Endodermal cell (in vitro differentiated cells): Measurements from ENCODE around the gene GRPR. TPM values are rescaled to one million over a fixed set of nuclear protein-coding genes. Genes with fewer than 3 reads are reported as not detected.

Source experiments
- DNase-seq: peaks from one replicate; pipeline ENCODE4 v3.0.0-alpha.2; 2017
- H3K27ac ChIP-seq: 2 replicates; pipeline ENCODE4 v1.5.1; 2013; ENCODE audit warnings: mild to moderate bottlenecking, low read depth, low read length, moderate library complexity
- H3K27me3 ChIP-seq: 2 replicates; pipeline ENCODE4 v1.6.1; 2013; ENCODE audit warnings: mild to moderate bottlenecking, low read length, moderate library complexity; ENCODE audit not compliant: insufficient read depth, control insufficient read depth, poor library complexity, severe bottlenecking
- H3K36me3 ChIP-seq: 2 replicates; pipeline ENCODE4 v1.7.0; 2013; ENCODE audit warnings: mild to moderate bottlenecking, low read length, moderate library complexity; ENCODE audit not compliant: control insufficient read depth, insufficient read depth
- H3K4me1 ChIP-seq: one replicate; pipeline ENCODE4 v1.7.0; 2013; ENCODE audit warnings: low read length; ENCODE audit not compliant: control insufficient read depth, insufficient read depth
- H3K4me3 ChIP-seq: 2 replicates; pipeline ENCODE4 v1.5.1; 2013; ENCODE audit warnings: mild to moderate bottlenecking, low read length, moderate library complexity
- H3K9ac ChIP-seq: 2 replicates; pipeline ENCODE4 v1.6.1; 2013; ENCODE audit warnings: mild to moderate bottlenecking, low read length, moderate library complexity; ENCODE audit not compliant: poor library complexity, severe bottlenecking; ENCODE audit errors: extremely low read depth
- H3K9me3 ChIP-seq: 2 replicates; pipeline ENCODE4 v1.6.1; 2013; ENCODE audit warnings: mild to moderate bottlenecking, low read length, moderate library complexity; ENCODE audit not compliant: control insufficient read depth
- H3K27ac Mint-ChIP-seq: 2 replicates; pipeline ENCODE4 v1.8.0; 2020; ENCODE audit warnings: mixed read lengths
- H3K27me3 Mint-ChIP-seq: 2 replicates; pipeline ENCODE4 v1.8.0; 2021; ENCODE audit warnings: mild to moderate bottlenecking, mixed read lengths; ENCODE audit not compliant: insufficient read depth
- H3K36me3 Mint-ChIP-seq: 2 replicates; pipeline ENCODE4 v1.8.0; 2020; ENCODE audit warnings: low read depth, mixed read lengths
- H3K4me1 Mint-ChIP-seq: 2 replicates; pipeline ENCODE4 v1.8.0; 2020; ENCODE audit warnings: mixed read lengths
- H3K4me3 Mint-ChIP-seq: 2 replicates; pipeline ENCODE4 v1.8.0; 2020; ENCODE audit warnings: mild to moderate bottlenecking, moderate library complexity, mixed read lengths
- H3K9me3 Mint-ChIP-seq: 2 replicates; pipeline ENCODE4 v1.8.0; 2020; ENCODE audit warnings: mild to moderate bottlenecking, mixed read lengths
- CTCF ChIP-seq: fragments of 200-600 bp; sonication (generic); conservative IDR thresholded peaks from 2 replicates; pipeline ENCODE4 v1.5.0; 2021; ENCODE audit warnings: antibody characterized with exemption, mild to moderate bottlenecking
- WGBS, 2 experiments: methylation state at CpG; one replicate each; pipeline versions ENCODE4 v1.1.5 to v1.1.7; 2013; ENCODE audit warnings: missing lambda C conversion rate in 2 of 2, mixed read lengths in 1 of 2; ENCODE audit not compliant: insufficient coverage in 1 of 2, insufficient read length in 1 of 2; 5-methylcytosine and 5-hydroxymethylcytosine counted together
- total RNA-seq, 2 donors: library from RNA; stranded (reverse); fragmentation: NEBNext Ultra II Directional in 1 of 2; extraction: Animal tissue kit (Norgen Biotek cat#: 25700) in 1 of 2; gene quantifications; 2 replicates in 1 of 2; 3 replicates in 1 of 2; pipeline ENCODE4 v1.2.1, GENCODE V29; 2021

The GRPR gene
- total RNA-seq, 2 donors from 2014 or later = 20.8 to 63.1 TPM

- H3K9me3 Mint-ChIP-seq = peaks cover 2% of the 10 kb centered on the region
- Histone ChIP-seq H3K9ac (no peak overlapping the region), H3K4me1 (no peaks in the 10 kb centered on the region), H3K27ac (no peak overlapping the region), H3K36me3 (peaks cover 50% of the 10 kb centered on the region), H3K27me3 (no peaks in the 10 kb centered on the region), H3K9me3 (no peaks in the 10 kb centered on the region), H3K4me3 (no peak overlapping the region)
- H3K36me3 Mint-ChIP-seq = peaks cover 44% of the 10 kb centered on the region
- no peak for DNase-seq
- H3K27ac Mint-ChIP-seq = no peak overlapping the region
- TF ChIP-seq CTCF = no peak
- H3K4me3 Mint-ChIP-seq = no peak overlapping the region
- H3K4me1 Mint-ChIP-seq = peaks cover 12% of the 10 kb centered on the region
- H3K27me3 Mint-ChIP-seq = no peaks in the 10 kb centered on the region
These were observed 22.3 kb downstream of the GRPR start for GRCh38 chrX:16145656-16146055.

- Mint-ChIP-seq H3K9me3 (peaks cover 2% of the 10 kb centered on the region), H3K4me3 (no peak overlapping the region), H3K27me3 (no peaks in the 10 kb centered on the region), H3K36me3 (peaks cover 75% of the 10 kb centered on the region), H3K4me1 (peaks cover 27% of the 10 kb centered on the region), H3K27ac (peak overlapping the region; percentile 48)
- H3K9ac ChIP-seq = no peak overlapping the region
- peaks cover 79% of the 10 kb centered on the region for H3K36me3 ChIP-seq
- H3K4me1 ChIP-seq = no peaks in the 10 kb centered on the region
- peak; percentile 69 for DNase-seq
- H3K27ac ChIP-seq = no peak overlapping the region
- no peak overlapping the region for H3K4me3 ChIP-seq
- H3K9me3 ChIP-seq = no peaks in the 10 kb centered on the region
- no peaks in the 10 kb centered on the region for H3K27me3 ChIP-seq
- WGBS, 2 experiments = 65% methylated on average over 3 of the region's 3 CpGs; no CpG with 5 or more reads in 1 of the 2 experiments
- no peak for TF ChIP-seq CTCF
These were observed 25.5 kb downstream of the GRPR start for GRCh38 chrX:16148896-16149295.

- Mint-ChIP-seq H3K9me3 (no peaks in the 10 kb centered on the region), H3K27me3 (no peaks in the 10 kb centered on the region), H3K27ac (no peak overlapping the region), H3K4me3 (no peak overlapping the region), H3K36me3 (peaks cover 92% of the 10 kb centered on the region), H3K4me1 (peaks cover 50% of the 10 kb centered on the region)
- whole genome bisulfite sequencing, 2 experiments = 89 to 90% methylated on average over 2 to 5 of the region's 5 CpGs
- TF ChIP-seq CTCF = no peak
- Histone ChIP-seq H3K36me3 (peaks cover 92% of the 10 kb centered on the region), H3K9ac (no peak overlapping the region), H3K4me3 (no peak overlapping the region), H3K27ac (no peak overlapping the region), H3K4me1 (no peaks in the 10 kb centered on the region), H3K27me3 (no peaks in the 10 kb centered on the region), H3K9me3 (no peaks in the 10 kb centered on the region)
- DNase-seq = no peak
These were observed 32.3 kb downstream of the GRPR start for GRCh38 chrX:16155581-16156096.
